ENCODE results near the gene PMEPA1. TPM values are rescaled to one million over a fixed set of nuclear protein-coding genes. Genes with fewer than 3 reads are reported as not detected.

PMEPA1 gene
- polyA plus RNA-seq, 1 experiment = 4.3 TPM

GRCh38 chr20:57670288-57671071 is 39.3 kb downstream of the PMEPA1 start:
- H3K4me3 ChIP-seq (ENCODE audit: low read depth, low read length) = no peak overlapping the region
- ChIA-PET CTCF (no interaction called here), POLR2A (no interaction called here)
- H3K9me3 ChIP-seq (ENCODE audit: control insufficient read depth, insufficient read depth, low read length) = no peaks in the 10 kb centered on the region; the same call in 1 of the 2 replicates
- TF ChIP-seq CTCF (IDR thresholded peaks at IDR 0.05; ENCODE audit: low read depth, low read length) = no peak
- no peak overlapping the region for H3K27ac ChIP-seq (ENCODE audit: low read depth, low read length)
- H3K27me3 ChIP-seq (ENCODE audit: control insufficient read depth, insufficient read depth, low read length) = no peaks in the 10 kb centered on the region
- no peak for DNase-seq (ENCODE audit: low read depth, low spot score)

GRCh38 chr20:57669632-57670031 is 40.2 kb downstream of the PMEPA1 start:
- Histone ChIP-seq H3K27me3 (ENCODE audit: control insufficient read depth, insufficient read depth, low read length) (no peaks in the 10 kb centered on the region), H3K4me3 (ENCODE audit: low read depth, low read length) (no peak overlapping the region), H3K9me3 (ENCODE audit: control insufficient read depth, insufficient read depth, low read length) (no peaks in the 10 kb centered on the region; the same call in 1 of the 2 replicates), H3K27ac (ENCODE audit: low read depth, low read length) (no peak overlapping the region)
- POLR2A ChIA-PET = no interaction called here
- TF ChIP-seq CTCF (IDR thresholded peaks at IDR 0.05; ENCODE audit: low read depth, low read length) = no peak
- DNase-seq (ENCODE audit: low read depth, low spot score) = no peak
- CTCF ChIA-PET = interaction anchor here (1.6 kb wide), 1 partner anchor 16 kb away, joined by 4 read pairs; no protein-coding TSS in a partner anchor

- no peak for DNase-seq (ENCODE audit: low read depth, low spot score)
- no peak for TF ChIP-seq CTCF (IDR thresholded peaks at IDR 0.05; ENCODE audit: low read depth, low read length)
- Histone ChIP-seq H3K27ac (ENCODE audit: low read depth, low read length) (no peak overlapping the region), H3K27me3 (ENCODE audit: control insufficient read depth, insufficient read depth, low read length) (no peaks in the 10 kb centered on the region), H3K4me3 (ENCODE audit: low read depth, low read length) (no peak overlapping the region), H3K9me3 (ENCODE audit: control insufficient read depth, insufficient read depth, low read length) (no peaks in the 10 kb centered on the region; the same call in 1 of the 2 replicates)
- CTCF ChIA-PET = interaction anchor here (1.6 kb wide), 1 partner anchor 14 kb away, joined by 4 read pairs; no protein-coding TSS in a partner anchor
- POLR2A ChIA-PET = no interaction called here
Measured at GRCh38 chr20:57667924-57668782, 41.7 kb downstream of the PMEPA1 start.

- no peaks in the 10 kb centered on the region for H3K27me3 ChIP-seq (ENCODE audit: control insufficient read depth, insufficient read depth, low read length)
- CTCF ChIA-PET = interaction anchor here (1.0 kb wide), 1 partner anchor 14 kb away, joined by 3 read pairs; no protein-coding TSS in a partner anchor
- H3K9me3 ChIP-seq (ENCODE audit: control insufficient read depth, insufficient read depth, low read length) = no peaks in the 10 kb centered on the region; the same call in 1 of the 2 replicates
- no peak overlapping the region for H3K27ac ChIP-seq (ENCODE audit: low read depth, low read length)
- no peak overlapping the region for H3K4me3 ChIP-seq (ENCODE audit: low read depth, low read length)
- no peak for TF ChIP-seq CTCF (IDR thresholded peaks at IDR 0.05; ENCODE audit: low read depth, low read length)
- DNase-seq (ENCODE audit: low read depth, low spot score) = no peak
- POLR2A ChIA-PET = no interaction called here
Measured at GRCh38 chr20:57667388-57667787, 42.4 kb downstream of the PMEPA1 start.

GRCh38 chr20:57666834-57667157 is 43.0 kb downstream of the PMEPA1 start:
- ChIA-PET POLR2A (no interaction called here), CTCF (interaction anchor here (1.0 kb wide), 1 partner anchor 13 kb away, joined by 3 read pairs; no protein-coding TSS in a partner anchor)
- Histone ChIP-seq H3K9me3 (ENCODE audit: control insufficient read depth, insufficient read depth, low read length) (no peaks in the 10 kb centered on the region), H3K27me3 (ENCODE audit: control insufficient read depth, insufficient read depth, low read length) (no peaks in the 10 kb centered on the region), H3K4me3 (ENCODE audit: low read depth, low read length) (no peak overlapping the region), H3K27ac (ENCODE audit: low read depth, low read length) (no peak overlapping the region)
- no peak for DNase-seq (ENCODE audit: low read depth, low spot score)
- TF ChIP-seq CTCF (IDR thresholded peaks at IDR 0.05; ENCODE audit: low read depth, low read length) = no peak
